Neural progenitor cell (in vitro differentiated cells): ENCODE data around the gene SLC7A6.

ENCODE experiments used
- CTCF ChIP-seq: fragments of 200-600 bp; sonication (generic); IDR thresholded peaks from 2 replicates; pipeline ENCODE4 v1.5.1; 2017; ENCODE audit warnings: antibody characterized with exemption, mild to moderate bottlenecking
- EZH2 ChIP-seq: fragments of 200-600 bp; sonication (generic); IDR thresholded peaks from 2 replicates; pipeline ENCODE4 v1.6.1; 2017; ENCODE audit warnings: antibody characterized with exemption, mild to moderate bottlenecking, moderate library complexity

GRCh38 chr16:68247400-68247799, 16.9 kb upstream of the SLC7A6 start:
- TF ChIP-seq EZH2, result no peak
- no peak for TF ChIP-seq CTCF
